Fibroblast of skin of back (primary cell): ENCODE results near the gene NPR3. TPM values are rescaled to one million over a fixed set of nuclear protein-coding genes. Genes with fewer than 3 reads are reported as not detected.
A peak's percentile ranks its signal among the peaks of the same experiment; 100 is the strongest.

Experiments used
- DNase-seq: peaks from one replicate; pipeline ENCODE4 v3.0.0-alpha.2; 2013
- polyA plus RNA-seq, 2 experiments: library from polyadenylated mRNA; unstranded; fragments of 120-200 nt; gene quantifications; one replicate each; pipeline ENCODE4 v1.2.1, GENCODE V29; 2013; ENCODE audit not compliant: insufficient read length in 2 of 2

Gene NPR3
- polyA plus RNA-seq (2013, experiment 1 of 2; ENCODE audit: insufficient read length) = 18.0 TPM
- 20.2 TPM for polyA plus RNA-seq (2013, experiment 2 of 2; ENCODE audit: insufficient read length)

DNA sequence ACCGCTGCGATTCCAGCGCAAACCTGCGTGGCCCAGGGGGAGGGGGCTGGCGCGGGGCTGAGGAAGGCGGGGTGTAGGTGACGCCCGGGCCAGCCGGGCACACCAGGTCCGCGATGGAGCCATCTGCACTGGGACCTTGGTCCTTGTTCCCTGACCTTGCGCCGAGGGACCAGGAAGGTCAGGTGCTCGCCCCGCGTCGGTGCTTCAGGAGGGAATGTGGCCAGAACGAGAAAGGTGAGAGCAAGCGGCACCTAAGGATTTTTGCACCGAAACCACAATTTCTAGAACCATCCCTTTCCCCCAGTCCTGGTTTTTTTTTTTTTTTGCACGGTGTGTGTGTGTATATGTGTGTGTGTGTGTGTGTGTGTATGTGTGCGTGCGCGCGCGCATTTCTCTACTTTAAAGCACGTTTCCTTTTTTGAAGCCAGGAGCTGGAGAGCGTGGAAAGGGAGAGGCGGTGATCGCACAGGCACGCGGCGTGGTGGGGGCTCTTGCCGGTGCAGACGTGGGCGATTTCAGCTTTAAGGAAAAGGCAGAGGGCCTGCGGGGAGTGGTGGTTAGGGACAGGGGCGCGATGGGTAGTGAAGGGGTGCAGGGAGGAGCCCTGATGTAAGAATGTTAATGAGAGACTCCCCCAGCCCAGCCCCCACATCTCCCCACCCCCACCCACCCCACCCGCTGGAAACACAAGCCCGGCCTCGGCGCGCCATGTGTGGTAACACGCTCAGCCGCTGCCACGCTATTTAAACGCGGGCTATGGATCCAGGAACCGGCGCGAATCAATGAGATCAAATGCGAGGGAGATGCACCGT, at the start of gene NPR3:
Gene NPR3, plus strand, starts transcription at position 772 of the 812 bp plus-strand sequence. CDS start 456 bp downstream, outside the sequence.
- peak; percentile 60 for DNase-seq

- DNase-seq = no peak
These were observed 46.6 kb upstream of the NPR3 start for GRCh38 chr5:32664523-32664922.

DNA sequence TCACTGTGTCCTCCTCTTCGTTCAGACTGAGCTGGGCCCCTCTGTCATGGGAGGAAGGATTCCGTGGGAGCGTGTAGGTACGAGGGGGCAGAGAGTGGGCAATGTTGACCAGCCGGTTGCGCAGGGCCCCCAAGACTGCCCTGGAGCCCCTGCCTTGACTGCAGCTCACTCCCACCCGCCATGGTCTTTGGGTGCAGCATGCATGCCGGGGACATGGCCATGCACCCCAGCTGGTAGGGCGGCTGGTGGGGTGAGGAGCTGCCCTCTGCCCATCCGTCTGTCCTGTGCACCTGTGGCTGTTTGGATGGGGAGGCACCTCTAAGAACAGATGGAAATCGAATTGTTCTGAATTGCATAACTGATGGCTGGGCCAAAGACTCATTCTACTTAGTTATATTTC, 42.6 kb upstream of the NPR3 start:
- no peak for DNase-seq

DNA sequence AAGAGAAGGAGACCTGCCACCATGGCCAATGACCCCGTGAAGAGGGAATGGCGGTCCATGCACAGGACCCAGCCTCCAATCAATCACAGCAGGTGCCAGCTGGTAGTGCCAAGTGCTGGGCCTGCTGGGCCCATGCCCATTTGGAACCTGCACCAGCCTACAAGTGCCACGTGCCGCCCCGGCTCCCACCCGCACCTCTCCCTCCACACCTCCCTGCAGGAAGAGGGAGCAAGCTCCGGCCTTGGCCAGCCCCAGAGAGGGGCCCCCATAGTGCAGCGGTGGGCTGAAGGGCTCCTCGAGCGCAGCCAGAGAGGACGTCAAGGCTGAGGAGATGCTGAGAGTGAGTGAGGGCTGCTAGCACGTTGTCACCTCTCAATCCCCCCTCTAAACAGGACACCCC, 37.8 kb upstream of the NPR3 start:
- no peak for DNase-seq

DNA sequence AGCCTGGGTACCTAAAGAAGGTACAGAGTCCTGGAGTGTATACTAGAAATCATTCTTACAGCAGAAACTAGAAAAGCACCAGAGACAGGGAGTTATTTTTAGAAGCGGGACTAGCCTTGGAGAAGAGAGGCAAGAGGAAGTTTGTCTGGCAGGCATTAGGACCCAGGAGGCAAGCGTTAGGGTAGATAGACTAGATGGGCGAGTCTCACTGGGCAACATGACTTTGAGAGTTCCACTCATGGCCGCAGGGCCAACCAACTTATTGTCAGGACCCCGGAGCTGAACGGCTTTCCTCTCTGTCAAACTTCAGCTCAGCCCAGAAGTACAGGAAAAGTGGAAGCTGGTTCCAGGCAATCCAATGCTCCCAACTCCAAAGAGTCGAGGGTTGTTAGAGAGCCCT, 34.1 kb upstream of the NPR3 start:
- no peak for DNase-seq

- DNase-seq = no peak
These were observed 32.6 kb upstream of the NPR3 start for GRCh38 chr5:32678472-32678871.

GRCh38 chr5:32679218-32679617, 31.9 kb upstream of the NPR3 start:
- DNase-seq = no peak

DNA sequence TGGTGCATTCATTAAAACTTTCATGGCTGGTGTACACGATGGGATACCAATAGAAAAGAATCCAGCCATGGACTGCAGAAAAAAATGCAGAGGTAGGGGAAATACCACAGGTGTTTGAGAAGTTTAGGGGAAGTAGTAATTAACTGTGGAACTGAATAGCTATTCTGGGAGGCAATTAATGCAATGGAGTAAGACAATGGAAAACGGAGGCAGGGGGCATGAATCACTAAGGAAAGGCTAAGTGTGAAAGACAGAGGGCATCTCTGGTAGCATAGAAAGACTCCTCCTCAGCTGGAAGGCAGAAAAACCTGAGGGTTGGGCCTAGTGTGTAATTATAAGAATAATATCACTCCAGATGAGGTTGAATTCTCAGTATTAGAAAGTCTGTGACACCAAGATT, 30.9 kb upstream of the NPR3 start:
- DNase-seq = no peak

DNA sequence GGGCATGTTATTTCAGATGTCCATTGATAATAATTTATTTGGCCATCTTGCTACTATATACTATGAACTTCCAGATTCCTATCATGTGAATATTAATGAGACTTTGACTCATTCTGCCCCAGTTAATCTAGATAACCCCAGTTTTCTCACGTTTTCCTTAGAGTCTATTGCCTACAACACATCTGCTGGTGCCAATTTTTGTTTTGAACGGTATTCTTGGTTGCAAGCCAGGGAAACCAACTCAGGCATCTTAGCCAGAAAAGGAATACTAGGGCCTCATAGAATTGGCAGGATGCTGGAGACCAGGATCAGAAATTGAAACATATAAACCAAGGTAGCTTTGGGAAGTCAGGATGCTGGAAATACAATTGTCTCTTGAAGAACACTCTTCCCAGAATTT, 28.0 kb upstream of the NPR3 start:
- no peak for DNase-seq

DNA sequence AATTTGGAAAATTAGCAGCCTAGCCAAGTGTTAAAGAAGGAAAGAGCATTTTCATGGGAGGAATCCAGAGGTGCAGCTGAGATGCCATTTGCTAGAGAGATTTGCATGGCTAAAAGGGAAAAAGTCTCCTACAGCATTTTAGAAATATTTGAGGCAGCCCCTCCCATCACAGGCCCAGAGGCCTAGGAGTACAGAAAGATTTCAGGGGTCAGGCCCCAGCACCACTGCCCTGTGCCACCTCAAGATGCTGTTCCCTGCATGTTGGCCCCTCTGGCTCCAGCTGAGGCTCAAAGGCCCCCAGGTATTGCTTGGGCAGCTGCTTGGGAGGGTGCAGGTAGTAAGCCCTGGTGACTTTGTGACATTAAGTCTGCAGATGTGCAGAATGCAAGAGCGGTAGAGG, 26.9 kb upstream of the NPR3 start:
- no peak for DNase-seq

DNA sequence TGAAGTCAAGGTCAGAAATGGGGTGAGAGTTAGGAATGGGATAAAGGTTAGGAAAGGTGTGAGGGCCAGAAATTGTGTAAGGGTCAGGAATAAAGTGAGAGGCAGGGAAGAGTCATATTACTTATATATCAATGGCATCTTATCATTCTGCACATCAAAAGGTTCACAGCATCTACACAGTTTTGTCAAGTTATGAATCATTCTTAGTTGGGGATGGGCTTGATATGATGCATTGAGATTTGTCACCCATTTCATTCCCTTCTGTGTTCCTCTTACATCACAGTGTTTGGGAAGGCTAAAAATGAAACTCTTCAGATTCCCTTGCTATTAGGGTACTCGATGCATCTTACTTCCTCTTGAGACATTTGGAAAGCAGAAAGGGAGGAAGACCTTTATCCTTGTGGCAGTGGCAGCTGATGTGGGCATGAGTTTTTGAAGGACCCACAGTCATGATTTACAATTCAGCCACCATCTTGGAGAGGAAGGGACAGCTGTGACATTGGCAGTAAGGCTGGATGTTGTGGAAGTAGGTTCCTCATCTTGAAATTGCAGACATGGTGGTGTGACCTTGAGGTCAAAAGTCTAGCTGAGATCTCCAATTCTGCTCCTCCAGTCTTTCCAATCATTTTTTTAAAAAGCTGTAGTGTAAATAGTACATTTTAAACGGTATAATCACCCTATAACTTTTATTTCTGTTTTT, 24.2 kb upstream of the NPR3 start:
- DNase-seq = peak; percentile 21

DNA sequence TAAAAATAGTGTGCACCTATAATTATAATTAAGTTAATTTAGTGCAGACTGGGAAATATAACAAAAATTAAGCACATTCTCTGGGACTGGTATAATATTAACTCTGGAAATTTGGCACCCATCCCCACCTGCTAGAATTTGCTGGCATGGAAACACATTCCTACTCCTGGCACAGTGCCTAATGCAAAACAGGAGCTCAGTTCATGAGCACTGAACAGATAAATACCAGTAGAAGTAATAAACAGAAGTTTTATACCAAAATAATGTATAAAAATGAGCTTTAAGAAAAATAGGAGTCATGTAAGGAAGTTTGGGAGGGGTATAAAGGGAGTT, 23.7 kb upstream of the NPR3 start:
- DNase-seq = peak; percentile 27

GRCh38 chr5:32690153-32690552, 21.0 kb upstream of the NPR3 start:
- DNase-seq = peak; percentile 36

DNA sequence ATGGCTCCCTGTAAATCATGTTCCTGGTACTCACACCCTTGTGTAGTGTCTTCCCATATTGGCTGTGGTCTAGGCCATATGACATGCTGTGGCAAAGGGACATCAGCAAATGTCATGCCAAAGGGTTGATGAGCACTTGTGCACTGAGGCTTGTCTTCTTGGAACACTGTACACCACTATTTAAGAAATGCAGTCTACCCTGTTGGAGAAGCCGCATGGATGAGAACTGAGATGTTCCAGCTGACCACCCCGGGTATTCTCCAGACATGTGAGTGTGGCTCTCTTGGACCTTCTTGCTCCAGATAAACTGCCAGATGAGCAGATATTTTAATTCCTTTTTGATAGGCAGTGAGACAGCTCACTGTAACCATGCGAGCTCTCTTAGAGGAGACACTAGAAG, 20.5 kb upstream of the NPR3 start:
- DNase-seq = no peak

DNA sequence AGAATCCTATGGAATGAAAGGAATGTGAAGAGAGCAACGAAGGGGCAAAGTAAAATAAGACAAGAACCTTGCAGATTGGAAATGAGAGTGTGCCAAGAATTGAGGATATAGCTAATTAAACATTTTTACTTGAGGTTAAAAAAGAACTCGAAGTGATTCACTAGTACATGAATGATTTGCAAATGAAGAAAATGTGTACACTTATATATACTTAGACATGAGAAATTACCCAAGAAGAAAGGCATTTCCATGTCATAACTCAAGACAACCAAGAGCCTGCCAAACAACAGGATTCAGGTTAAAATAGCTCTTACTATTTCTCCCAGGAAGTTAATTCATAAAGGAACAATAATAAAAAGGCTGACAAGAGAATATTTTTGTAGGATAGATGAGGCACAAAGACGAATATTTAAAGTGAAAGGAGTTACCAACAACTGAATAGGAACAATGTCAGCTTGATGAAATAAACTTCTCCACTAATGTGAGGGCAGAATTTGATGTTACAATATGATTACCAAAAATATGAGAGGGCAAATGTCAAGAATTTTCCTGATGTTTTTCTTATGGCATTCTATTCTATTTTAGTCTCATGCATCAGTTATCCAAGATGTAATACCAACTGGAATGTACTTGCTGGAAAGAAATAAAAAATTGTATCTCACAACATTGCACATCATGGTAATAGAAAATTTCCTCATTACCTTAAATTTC, 18.9 kb upstream of the NPR3 start:
- DNase-seq = peak; percentile 90

- no peak for DNase-seq
These were observed 7.2 kb upstream of the NPR3 start for GRCh38 chr5:32703957-32704356.

DNA sequence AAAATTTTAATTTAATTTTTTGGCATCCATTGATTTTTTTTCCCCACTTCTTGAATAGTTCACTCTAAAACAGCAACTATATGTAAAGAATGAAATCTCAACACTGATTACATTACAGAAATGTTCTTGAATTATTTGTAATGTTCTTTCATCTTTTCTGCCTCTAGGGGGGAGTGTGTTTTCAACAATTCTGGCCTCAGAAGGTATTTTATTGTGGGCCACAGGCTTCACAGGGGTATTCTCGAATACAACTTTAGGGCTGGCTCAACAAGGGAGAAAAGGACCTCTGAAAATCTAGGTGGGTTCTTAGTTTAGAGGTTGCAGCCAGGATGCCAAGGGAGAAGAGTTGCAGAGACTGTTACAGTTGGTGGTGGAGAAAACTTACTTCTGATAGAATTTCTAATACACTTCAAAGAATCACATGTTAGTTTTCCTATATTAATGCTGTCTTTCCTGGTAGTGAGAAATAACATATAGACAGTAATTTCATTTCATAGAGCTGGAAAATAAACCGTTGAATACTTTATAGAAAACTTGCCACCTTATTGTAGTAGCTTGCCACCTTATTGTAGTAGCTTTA, 3.6 kb upstream of the NPR3 start:
- peak; percentile 57 for DNase-seq

GRCh38 chr5:32708949-32709348, 2.2 kb upstream of the NPR3 start:
- no peak for DNase-seq

DNA sequence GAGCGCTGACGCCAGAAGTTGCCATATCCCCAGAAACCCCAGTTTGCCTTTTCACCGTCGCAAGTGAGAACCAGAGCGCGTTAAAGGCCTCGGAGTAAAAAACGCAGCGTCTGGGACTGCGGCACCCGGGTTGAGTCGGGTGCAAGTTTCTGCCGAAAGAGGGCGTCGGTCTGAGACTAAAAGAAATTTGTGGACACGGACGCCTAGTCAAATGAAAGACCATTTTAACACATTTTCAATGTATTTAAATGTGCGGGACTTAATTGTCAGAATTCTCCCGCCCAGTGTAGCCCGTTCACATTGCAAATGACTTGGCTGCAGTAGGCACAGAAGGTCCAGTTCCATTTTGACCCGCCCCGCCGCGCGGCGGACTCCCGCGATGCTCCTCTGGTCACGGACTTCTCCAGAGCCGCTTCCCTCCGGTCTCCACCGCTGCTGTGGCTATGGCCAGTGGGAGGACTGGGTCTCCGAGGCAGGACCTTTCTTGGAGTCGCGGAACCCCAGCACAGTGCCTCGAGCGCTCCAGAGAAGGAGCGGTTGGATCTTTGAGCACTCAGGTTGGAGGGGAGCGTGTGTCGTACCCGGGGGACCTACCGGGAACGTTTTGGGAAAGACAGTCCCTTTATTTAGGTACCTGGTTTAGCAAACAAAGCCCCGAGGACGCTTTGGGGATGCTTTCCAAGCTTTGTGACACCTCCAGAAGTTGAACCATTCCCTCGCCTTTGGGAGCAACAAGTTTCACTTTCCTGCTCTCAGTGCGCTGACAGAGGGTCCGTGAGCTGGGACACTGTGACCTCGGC, 1.2 kb upstream of the NPR3 start:
- DNase-seq = peak; percentile 85

- DNase-seq = no peak
These were observed 200 bp downstream of the NPR3 start for GRCh38 chr5:32711362-32711680.

DNA sequence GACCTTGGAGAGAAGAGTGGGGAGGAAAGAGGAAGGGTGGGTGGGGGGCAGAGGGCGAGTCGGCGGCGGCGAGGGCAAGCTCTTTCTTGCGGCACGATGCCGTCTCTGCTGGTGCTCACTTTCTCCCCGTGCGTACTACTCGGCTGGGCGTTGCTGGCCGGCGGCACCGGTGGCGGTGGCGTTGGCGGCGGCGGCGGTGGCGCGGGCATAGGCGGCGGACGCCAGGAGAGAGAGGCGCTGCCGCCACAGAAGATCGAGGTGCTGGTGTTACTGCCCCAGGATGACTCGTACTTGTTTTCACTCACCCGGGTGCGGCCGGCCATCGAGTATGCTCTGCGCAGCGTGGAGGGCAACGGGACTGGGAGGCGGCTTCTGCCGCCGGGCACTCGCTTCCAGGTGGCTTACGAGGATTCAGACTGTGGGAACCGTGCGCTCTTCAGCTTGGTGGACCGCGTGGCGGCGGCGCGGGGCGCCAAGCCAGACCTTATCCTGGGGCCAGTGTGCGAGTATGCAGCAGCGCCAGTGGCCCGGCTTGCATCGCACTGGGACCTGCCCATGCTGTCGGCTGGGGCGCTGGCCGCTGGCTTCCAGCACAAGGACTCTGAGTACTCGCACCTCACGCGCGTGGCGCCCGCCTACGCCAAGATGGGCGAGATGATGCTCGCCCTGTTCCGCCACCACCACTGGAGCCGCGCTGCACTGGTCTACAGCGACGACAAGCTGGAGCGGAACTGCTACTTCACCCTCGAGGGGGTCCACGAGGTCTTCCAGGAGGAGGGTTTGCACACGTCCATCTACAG, 760 bp downstream of the NPR3 start:
- peak; percentile 58 for DNase-seq
